ENCODE measurements around the gene HPSE2. TPM values are rescaled to one million over a fixed set of nuclear protein-coding genes. Genes with fewer than 3 reads are reported as not detected.

The HPSE2 gene
- total RNA-seq, 1 donor from 2014 or later, result 5.7 TPM

DNA sequence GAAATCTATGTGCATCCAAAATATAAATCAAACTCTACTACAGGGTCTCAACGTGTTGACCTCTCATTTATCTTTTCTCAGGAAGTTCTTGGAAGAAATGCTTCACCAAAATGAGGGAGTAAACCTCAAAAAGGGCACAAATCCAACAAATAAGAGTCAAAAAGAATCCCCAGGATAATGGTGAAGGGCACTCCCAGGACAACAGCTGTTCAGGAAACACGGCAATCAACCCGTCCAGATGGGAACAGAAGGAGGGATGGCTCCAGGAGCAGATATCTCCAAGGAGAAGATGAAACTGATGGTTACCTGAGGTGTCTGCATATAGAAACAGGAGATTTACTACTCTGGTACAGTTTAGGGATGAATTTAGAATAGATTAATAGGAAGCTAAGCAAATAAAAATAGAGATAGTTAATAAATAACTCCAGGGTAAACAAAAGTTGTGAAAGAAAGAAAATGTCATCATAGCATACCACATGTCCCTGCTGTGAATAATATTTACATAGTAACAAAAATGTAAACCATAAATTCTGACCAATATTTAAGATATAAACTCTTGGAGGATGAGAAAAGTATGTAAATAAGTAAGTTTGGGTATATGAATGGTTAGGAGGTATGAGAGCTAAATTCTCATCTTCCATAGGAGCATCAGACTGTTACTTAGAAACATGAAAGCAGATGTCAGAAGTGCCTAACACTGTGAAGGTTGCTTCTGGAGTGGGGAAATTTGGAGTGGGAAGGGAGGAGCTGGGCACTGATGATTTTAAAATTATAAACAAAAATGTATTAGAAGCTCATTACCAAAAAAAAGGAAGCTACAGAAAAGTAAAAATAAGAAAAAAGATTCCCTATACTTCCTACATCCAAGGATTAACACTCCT, 551.4 kb downstream of the HPSE2 start:
- no peak for DNase-seq (ENCODE audit: low spot score)

DNA sequence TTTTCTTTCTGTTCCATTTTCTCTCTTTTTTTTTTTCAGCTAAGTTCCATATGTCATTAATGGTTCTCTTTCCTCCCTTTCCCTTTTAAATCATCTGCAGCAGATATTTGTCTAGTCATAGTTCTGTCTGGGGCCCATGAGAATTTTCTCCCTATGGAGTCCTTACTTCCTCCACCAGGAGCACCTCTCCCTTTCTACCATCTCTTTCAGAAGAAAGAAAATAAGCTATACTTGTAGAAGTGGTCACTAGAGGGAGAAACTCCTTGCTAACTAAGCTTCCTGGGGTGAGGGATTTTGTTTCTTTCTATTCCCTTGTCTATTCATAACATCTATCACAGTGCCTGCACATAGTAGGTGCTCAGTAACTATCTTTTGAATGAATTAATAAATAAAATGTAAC, 558.8 kb downstream of the HPSE2 start:
- no peak for DNase-seq (ENCODE audit: low spot score)

DNA sequence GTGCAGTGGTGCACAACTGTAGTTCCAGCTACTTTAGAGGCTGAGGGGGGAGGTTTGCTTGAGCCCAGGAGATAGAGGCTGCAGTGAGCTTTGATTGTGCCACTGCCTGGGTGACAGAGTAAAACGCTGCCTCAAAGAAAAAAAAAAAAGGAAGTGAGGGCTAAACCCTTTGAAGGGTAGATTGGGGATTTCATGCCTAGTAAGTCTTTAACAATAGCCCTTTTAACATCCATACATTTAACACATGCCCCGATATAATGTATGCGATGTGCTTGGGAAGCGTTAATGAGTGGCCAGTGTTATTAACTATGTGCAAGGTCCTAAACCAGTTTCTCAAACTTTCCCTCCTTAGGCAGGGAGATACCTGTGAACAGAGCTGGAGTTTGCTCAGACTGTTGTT, 559.8 kb downstream of the HPSE2 start:
- no peak for DNase-seq (ENCODE audit: low spot score)

DNA sequence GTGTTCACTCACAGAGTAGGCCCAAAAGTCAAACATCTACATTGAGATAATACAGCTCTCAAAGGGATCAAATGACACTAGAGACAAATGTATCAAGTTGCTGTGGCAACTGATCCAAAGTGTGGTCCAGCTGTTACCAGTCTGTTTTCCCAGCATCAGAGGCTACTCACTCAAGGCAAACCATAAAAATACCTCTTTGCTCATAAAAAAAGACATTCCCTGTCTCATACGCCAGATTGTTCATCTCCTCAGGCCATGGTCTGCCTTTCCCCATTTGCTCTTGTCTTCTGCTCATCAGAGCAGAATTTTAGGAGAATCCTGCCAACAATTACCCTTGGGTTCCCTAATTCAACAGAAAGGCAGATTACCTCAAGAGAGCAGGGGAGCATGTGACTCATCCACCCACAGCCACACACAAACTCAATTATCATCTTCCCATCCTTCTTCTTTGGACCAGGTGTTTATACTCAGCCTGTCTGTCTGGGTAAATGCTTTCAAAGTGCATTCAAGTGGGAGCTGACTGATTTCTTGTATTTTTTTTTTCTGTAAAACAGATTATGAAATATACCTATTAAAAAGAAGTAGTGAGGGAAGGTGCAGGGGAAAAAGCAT, 562.4 kb downstream of the HPSE2 start:
- no peak for DNase-seq (ENCODE audit: low spot score)

DNA sequence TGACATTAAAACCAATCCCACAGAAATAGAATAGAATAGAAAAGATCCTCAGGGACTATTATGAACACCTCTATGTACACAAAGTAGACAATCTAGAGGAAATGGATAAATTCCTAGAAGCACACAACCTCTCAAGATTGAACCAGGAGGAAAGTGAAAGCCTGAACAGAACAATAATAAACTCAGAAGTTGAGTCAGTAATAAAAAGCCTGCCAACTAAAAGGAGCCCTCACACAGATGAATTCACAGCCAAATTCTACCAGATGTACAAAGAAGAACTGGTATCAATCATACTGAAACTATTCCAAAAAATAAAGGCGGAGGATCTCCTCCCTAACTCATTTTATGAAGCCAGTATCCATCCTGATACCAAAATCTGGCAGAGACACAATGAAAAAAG, 568.6 kb downstream of the HPSE2 start:
- no peak for DNase-seq (ENCODE audit: low spot score)

DNA sequence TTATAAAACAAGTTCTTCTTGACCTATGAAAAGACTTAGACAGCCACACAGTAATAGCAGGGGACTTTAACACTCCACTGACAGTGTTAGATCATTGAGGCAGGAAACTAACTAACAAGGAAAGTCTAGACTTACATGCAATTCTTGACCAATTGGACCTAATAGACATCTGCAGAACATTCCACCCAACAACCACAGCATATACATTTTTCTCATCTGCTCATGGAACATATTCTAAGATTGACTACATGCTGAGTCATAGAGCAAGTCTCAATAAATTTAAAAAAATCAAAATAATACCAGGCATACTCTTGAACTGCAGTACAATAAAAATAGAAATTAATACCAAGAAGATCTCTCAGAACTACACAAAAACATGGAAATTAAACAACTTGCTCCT, 569.4 kb downstream of the HPSE2 start:
- DNase-seq (ENCODE audit: low spot score), result no peak

DNA sequence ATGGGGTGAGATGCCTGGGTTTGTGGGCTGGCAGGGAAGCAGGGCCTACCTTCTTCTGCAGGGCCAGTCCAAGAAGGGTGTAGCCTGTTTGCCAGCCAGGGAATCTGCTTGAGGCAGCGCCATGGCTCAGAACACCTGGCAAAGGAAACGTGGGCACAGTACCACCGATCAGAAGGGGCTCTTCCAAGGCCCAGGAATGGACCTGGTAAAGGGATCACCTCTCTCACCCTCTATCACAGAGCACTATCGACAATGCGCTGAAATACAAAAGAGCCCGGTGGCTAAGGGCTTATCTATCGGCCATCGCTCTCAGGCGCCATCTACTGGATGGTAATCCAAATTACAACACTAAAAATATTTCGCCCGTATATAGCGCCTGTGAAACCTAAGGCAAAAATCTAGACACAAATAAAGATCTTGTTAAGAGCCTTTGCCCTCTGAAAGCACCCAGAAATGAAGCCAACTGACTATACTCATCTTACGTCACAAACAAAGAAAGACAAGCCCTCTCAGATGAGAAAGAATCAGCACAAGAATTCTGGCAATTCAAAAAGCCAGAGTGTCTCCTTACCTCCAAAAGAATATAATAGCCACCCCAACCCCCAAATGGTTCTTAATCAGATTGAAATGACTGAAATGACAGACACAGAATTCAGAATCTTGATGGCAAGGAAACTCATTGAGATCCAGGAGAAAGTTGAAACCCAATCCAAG, 571.2 kb downstream of the HPSE2 start:
- DNase-seq (ENCODE audit: low spot score), result no peak

DNA sequence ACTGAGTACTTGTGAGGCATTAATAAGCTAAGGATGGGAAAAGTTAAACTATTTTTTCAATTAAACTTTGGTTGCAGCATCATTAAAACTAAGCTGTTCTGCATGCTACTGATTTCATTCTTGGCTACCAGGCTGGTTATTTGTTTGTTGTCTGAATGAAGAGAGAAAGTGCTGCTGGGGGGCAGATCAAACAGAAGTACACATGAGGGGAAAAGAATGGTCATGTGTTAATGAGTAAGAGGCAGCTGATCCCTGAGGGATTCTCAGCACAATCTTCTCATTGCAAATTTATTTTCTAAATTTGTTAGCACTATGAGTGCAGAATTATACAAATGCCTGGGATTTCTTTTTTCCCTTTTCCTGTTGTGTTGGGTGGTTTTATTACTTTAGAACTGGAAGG, 575.7 kb downstream of the HPSE2 start:
- DNase-seq (ENCODE audit: low spot score), result no peak

DNA sequence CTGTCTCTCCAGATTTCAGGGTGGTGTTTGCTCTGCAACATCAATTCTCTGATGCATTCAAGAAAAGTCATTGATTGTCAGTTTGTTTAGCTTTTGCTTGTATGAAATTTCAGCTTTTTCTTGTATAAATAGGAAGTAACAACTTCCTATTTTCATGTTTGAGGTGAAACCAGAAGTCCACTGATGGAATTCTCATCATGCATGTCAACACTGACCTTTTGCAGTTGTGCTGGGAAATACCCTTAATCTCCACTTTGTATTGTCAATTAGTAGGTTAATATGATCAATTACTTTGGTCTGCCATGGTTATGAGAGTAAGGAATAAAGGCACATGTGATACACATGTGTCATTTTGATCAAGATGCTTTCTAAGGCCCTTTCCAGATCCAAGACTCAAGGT, 580.2 kb downstream of the HPSE2 start:
- DNase-seq (ENCODE audit: low spot score), result no peak

DNA sequence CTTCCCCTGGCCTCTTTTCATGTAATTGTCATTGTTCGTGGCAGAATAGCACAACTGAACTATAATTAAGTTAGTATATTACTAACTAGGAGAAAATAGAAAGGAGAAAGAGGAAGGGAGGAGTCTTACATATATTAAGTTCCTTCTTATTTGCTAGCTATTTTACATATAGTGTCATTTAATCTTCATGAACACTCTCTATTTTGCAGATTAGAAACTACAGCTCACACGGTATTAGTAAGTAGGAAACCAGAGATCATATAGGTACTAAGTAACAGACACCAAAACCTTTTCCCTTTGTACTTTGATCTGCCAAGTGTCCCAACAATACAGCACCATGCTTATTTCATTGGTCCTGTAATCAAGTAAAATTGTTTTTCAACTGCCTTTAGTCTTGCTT, 586.5 kb downstream of the HPSE2 start:
- no peak for DNase-seq (ENCODE audit: low spot score)

DNA sequence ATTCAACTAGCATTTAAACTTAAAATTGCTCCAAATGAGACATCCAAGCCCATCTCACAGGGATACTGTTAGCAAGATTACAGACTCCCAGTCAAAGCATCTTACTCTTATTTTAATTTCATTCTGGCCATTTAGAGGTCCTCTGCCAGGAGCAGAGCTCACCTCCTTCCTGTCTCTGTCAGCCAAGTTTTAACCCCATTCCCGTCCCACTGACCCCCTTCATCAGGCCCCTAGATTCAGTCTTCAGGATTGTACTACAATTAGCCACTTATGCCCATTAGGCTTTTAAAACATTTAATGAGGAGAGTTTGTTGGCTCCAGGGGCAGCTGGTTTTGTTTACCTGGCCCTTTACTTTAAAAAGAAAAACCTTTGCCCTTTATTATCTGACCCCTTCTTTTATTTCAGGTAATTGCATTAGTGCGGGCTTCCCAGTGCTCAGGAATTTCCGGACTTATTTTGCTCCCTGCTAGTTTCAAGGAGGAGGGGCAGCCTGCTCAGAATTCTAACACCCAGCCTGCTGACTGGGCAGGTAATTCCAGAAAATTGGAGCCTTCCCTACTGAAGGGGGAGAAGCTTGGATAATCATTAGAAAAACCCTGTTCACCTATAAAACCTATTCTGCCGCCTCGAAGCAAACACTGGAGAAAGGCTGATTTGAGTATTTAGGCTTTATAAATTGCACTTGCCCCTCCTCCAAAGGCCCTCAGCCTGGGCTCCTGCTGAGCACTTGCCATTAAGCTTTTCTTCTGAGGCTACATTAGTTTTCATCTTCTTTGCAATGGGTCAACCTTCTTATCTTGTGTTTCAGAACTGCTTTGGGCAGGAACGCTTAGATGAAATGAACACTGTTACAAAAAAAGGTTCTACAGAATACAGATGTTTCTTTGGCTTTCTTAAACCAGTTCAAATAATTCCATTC, 588.4 kb downstream of the HPSE2 start:
- DNase-seq (ENCODE audit: low spot score), result no peak

DNA sequence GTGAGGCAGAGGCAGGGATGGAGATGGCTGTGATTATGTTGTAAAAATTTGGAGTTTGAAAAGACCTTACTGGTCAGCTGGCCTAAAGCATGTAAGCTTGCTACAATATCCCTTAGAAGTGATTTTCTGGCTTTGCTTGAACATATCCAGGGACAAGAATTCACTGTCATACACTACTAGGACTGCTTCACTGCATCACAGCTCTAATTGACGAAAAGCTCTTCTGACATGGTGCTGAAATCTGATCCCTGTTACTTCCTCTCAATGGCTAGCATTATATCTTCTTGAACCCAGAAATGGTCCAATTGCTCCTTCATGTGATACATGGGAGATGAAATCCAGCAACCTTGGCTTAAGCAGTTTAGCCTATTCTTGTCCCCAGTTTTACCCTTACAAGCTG, 591.2 kb downstream of the HPSE2 start:
- DNase-seq (ENCODE audit: low spot score), result no peak

DNA sequence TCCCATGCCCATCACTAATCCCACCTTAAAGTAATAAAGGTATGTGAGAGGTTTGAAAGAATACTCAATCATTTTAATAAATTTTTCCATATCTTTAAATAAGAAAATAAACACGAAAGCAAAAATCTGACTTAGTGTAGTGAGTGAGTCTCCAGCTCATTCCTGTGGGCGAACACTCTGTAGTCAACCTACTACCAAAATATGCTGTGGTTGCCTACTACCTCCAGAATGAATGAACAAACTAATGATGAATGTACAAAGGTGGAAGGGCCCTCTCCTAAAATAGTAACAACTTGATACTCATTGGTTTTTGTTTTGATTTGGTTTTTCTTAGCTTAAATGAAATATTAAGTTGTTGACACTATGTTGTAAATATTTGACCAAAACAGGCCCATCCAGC, 593.4 kb downstream of the HPSE2 start:
- DNase-seq (ENCODE audit: low spot score), result no peak

DNA sequence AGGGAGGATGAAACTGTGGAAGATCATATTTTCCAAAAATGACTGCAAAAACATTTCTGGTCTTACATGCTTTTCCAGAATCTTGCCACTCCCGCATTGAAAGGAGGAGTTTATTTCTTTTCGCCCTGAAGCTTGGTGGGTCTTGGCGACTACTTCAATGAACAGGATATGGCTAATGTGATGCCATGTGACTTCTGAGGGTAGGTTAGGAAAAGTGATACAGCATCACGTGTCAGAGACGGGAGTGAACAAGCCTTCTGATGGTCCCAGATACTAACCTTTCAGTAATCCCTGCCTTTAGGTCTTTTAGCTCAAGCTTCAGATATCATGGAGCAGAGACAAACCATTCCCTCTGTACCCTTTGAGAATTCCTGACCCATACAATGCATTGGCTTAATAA, 596.7 kb downstream of the HPSE2 start:
- no peak for DNase-seq (ENCODE audit: low spot score)

DNA sequence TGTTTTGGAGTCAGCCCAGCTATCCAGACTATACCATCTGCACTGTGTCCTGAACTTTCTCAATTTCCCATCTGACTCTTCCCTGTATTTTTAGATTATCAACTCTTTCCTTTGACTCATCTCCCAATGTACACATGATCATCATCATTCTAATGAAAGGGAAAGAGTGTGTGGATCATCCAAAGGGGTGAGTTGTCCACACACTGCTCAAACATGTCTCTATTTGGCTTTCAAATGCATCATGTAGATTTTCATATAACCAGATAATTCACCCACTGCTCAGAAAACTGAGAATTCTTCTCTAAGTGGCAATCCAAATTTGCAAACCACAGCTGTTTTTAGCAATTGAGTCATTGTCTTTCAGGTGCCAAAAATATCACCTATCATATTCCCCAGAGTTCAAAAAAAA, 598.7 kb downstream of the HPSE2 start:
- no peak for DNase-seq (ENCODE audit: low spot score)

DNA sequence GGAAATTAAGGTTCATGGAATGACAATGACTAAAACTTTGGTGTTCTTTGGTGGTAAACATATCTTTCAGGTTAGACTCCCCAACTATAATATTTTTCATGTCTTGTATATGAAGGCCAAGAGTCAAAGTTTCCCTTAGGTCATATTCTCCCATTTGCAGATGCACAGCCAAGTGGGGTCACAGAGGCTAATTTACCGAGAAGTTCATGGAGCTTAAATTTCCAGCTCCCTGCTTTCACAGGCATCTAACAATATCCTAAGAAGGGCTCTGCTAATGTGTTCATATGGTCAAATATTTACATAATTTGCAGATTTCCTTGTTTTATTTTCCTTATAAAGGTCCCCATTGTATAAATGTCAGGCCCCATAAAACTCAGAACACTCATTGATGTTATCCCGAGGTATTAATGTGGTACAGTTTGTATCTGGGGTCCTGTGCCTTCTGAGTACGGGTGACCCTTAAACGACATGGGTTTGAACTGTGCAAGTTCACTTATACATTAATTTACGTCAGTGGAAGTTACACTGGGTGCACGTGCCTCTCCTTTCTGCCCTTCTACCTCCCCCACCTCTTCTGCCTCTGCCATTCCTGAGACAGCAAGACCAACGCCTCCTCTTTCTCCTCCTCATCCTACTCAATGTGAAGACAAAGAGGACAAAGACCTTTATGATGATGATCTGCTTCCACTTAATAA, 603.0 kb downstream of the HPSE2 start:
- no peak for DNase-seq (ENCODE audit: low spot score)

DNA sequence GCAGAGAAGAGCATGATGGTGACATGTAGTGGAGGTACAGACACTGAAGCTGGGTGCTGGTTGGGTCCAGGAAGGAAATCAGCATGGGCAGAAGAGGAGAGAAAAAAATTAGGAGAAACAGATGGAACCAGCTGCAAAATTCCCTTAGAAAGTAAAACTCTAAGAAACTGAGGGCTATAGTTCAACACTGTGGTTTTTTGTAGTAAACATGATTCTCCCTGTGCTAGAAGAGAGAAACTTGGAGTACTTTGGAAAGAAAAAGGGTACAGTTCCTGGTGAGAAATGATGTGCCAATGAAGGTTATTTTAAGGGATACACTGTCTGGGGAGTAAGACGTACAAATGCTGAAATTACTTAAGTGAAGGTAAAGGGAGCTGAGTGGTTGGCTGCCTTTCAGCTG, 607.4 kb downstream of the HPSE2 start:
- DNase-seq (ENCODE audit: low spot score), result no peak

DNA sequence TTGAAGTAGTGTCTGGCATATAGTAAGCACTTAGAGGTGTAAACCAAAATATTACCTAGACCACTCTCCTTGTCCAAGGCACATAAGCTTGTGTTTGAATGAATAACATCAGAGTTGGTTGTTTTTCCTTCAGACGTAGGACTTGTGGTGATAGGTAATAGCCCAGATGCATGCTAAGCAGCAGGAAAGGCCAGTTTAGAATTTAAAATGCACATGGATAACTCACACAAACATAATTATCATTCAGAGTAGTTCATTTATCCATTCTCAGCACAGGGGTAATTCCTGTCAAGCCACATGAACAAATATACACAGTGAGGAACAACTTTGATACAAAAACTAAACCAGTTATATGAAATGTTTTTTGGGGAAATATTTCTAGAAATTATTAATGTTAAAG, 607.9 kb downstream of the HPSE2 start:
- DNase-seq (ENCODE audit: low spot score), result no peak

DNA sequence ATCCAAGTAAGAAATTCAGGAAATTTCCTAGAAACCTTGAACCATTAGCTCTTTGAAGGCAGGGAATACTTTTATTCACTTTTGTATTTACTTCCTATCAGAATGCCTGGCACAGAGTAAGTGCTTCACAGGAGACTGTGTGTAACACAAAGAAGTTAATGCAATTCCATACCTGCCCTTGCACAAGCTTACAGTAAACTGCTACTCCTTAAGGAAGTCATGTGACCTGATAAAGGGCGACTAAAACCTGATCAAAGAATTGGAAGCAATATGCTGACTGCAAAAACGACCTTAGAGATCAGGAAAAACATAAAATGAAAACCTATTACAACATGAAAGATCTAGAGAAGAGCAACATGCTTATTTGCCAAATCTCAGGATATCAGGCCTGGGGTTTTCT, 610.7 kb downstream of the HPSE2 start:
- no peak for DNase-seq (ENCODE audit: low spot score)

DNA sequence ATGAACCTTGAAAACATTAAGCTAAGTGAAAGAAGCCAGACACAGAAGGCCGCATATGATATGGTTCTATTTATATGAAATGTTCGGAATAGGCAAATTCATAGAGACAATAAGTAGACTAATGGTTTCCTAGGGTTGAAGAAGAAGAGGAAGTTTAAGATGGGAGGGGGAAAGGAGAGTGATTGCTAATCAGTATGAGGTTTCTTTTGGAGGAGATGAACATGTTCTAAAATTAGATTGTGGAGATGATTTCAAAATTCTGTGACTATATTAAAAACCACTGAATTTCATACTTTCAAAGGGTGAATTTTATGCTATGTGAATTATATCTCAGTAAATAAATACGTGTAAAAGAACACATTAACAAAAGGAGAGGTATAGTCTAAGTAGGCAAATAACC, 612.5 kb downstream of the HPSE2 start:
- no peak for DNase-seq (ENCODE audit: low spot score)

DNA sequence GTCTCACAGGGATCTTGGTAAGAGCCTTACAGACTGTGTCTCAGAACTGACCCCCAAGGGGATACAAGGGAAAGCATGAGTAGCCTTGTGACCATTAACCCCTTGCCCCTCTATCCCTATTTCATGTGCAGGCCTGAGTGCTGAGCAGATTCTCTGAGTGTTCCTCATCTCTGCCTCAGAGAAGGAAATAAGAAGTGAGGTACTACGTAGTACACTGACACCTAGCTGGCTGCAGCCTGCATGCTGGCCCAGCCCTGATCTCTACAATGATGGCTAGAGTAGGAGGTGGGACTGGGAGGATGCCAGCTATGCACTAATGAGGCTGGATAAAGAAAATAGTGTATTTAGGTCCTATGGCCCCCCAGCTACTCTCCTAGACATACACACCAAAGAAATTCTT, 614.0 kb downstream of the HPSE2 start:
- no peak for DNase-seq (ENCODE audit: low spot score)
